HG03175 (cell line): Measurements from ENCODE around the gene OTOGL.
"Not testable (repeated sequence)": the region's sequence is repeated elsewhere in the genome, so short reads cannot be mapped to it uniquely, and the experiment has no call there.

Experiments used
- ATAC-seq: cut with Tn5 transposase; IDR thresholded peaks from one replicate; pipeline ENCODE4 v1.9.1; 2021; ENCODE audit warnings: mild to moderate bottlenecking, moderate library complexity; ENCODE audit not compliant: unreplicated experiment

OTOGL gene

DNA sequence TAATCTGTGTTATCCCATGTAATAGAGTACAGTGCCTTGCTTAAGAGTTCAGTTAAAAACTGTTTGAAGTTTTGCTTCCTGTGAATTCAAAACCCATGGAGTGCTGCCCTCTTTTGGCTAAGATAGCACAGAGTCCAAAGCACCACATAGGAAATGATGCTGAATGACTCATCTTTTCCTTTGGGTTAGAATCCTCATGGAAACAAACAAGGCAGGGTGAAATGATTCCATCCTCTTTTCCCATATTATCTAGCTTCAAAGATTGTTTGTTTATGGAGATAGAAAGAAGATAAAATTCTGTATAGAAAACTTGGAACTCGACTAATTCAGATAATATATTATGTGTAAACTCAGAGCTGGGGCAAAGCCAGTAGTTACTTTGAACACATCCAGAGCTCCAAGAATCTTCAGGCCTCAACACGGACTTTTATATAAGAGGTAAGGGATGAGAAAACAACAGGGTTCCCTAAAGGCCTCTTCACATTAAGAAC, 87.4 kb downstream of the OTOGL start:
- peak; percentile 48 for ATAC-seq

- peak; percentile 83 for ATAC-seq
These were observed 88.3 kb downstream of the OTOGL start for GRCh38 chr12:80187660-80188090.

DNA sequence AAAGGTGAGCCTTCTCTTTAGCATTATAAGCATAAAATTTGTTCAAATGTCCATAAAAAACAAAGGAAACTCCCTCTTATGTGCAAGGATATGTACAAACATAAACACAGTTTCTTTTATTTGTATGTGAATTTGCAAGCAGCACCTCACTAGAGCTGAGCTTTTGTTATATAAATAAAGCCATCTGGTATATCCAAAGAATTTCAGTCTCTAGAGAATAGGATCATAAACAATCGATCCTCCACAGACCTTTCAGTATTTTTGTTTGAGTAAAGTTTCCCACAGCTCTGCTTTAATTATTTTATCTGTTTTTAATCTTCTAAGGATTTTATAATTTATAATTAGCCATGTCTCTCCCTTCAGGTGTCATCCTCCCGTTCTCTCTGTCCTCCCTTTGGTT, 89.2 kb downstream of the OTOGL start:
- ATAC-seq: no peak

GRCh38 chr12:80189241-80189640, 89.9 kb downstream of the OTOGL start:
- ATAC-seq: no peak

DNA sequence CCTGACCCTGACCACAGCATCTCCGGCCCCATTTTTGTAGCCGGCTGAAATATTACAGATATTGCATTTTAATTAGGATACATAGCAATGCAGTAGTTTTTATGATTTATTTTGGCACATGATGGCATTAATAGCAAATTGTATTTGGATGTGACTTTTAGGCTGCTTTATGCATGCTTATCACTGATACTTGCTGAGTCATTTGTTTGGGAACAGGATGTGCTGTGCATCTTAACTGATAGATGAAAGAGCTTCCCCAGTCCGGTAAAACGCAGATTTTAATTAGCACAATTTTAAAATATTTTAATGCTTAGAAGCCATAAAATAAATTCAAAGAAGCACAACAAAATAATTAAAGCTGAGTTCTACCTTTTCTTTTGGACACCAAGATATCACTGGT, 90.7 kb downstream of the OTOGL start:
- ATAC-seq: no peak

DNA sequence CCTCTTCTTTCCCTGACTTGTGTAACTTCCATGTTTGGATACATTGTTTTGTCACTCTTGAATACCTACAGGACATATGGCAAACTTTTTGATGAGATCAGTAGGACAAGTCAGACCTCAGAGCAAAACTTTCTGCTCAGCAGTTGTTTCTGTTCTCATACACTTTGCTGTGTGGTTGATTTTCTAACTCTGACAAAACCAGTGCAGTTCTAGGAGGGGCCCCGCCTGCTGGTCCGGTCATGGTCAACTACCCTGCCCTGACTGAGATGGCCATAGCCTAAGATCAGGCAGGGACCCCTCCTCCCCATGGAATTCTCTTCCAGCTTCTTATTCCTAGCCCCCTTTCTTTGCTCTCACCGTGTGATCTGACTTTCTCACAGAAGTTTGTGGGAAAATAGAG, 92.8 kb downstream of the OTOGL start:
- no peak for ATAC-seq

- no peak for ATAC-seq
These were observed 94.5 kb downstream of the OTOGL start for GRCh38 chr12:80193865-80194264.

GRCh38 chr12:80195074-80195726, 95.9 kb downstream of the OTOGL start:
- peak; percentile 68 for ATAC-seq

DNA sequence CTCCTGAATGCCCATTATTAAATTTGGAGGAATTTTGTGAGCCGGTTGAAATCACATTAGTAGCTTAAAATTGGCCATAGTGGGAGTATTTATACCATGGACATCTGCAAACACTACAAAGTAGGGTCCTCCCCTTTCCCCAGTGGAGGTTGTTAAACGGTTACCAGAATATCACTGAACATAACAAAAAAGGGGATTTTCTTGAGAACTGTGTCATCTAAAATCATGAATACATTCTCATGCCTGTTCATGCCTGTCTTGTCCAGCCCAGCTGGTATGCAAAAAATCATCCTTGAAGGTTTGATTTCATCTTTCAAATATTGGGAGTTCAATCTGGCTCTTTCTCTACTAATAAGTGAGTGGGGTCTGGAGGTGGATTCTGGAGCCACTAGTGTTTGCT, 96.4 kb downstream of the OTOGL start:
- no peak for ATAC-seq

DNA sequence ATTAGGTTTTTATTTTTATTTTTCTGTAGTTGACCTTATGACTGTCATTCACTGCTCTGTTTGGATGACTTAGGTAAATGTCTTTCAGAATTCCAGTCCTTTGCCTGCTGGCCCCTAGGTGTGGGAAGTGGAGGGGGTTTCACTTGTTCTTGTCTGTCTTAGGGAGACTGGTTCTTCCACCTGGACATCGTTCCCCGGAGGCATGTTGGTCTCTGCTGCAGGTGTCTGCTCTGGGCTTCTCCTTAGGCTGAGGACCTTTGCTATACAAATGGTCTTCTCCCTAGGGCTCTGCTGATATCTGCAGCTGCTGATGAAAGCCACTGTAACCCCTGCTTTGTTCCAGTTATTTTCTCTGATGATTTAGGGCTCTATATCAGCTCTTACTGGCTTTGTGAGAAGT, 97.1 kb downstream of the OTOGL start:
- no peak for ATAC-seq

GRCh38 chr12:80198782-80199337, 99.5 kb downstream of the OTOGL start:
- no peak for ATAC-seq

DNA sequence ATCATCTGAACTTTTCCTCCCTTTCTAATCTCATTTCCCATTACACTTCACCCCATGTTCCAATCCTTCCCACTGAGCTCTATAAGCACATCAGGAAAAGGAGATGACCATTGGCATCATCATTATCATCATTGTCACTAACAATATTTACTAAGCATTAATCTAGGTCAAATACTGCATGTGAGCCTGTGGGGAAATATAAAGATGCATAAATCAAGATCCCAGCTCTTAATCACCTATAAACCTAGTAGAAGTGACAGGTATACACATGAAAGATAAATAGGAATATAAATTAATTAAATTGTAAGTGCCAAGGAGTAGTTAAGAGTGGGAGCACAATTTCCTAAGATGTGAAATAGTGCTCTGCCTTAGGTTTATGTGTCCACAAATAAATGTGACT, 100.6 kb downstream of the OTOGL start:
- no peak for ATAC-seq

- no peak for ATAC-seq
These were observed 101.1 kb downstream of the OTOGL start for GRCh38 chr12:80200414-80200813.

DNA sequence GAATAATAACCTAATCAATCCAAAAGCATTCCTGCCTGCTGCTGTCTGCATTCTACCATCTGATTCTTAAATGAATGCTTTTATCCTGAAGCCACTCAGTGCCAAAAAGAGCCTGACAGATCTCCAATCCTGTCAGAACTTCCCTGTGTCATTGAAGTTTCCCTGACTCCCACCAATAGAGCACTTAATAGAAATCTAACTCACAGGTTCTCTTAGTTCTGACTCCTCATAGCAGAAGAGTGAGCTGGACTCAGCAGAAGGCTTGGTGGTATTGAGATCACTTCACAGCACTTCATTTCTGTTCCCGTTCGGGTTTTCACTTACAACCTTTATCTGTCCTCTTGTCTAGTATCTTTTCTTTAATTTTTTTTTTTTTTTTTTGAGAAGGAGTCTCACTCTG, 102.6 kb downstream of the OTOGL start:
- no peak for ATAC-seq

- no peak for ATAC-seq
These were observed 106.6 kb downstream of the OTOGL start for GRCh38 chr12:80205960-80206359.

DNA sequence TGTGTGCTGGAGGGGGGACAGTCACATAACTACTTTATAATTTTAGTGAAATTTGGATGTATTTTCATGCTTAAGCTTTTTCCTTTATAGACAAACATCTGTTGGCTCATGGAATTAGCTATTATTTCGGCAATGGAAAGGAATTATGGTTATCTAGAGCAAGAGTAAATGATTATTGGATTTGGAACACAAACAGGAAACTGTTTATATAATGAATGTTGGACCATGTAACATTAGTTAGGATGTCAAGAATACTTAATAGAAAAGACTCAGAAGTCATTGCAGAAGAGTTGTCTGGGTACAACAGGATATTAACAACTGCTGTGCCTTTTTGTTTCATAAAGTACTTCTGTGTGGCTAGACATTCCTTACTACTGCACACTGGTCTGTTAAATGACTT, 108.7 kb downstream of the OTOGL start:
- no peak for ATAC-seq

DNA sequence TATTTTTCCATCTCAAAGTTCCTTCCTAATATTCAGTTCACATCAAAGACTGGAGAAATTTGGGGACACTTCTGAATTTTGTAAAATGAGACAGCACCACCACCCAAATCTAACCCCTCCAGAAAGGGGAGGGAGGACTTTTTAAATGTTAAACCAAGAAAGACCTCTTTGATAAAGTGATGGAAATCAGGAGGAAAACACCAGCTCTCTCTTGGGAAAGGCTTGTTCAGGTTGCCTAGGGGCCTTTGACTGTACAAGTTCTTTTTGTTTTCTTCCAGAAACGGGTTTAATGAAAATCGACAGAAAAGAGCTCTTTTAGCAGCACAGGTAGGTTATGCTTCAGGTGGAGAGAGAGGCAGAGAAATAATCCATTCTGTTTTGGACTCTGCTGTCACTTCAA, 112.3 kb downstream of the OTOGL start:
- no peak for ATAC-seq

GRCh38 chr12:80212938-80213645, 113.8 kb downstream of the OTOGL start:
- ATAC-seq: no peak

DNA sequence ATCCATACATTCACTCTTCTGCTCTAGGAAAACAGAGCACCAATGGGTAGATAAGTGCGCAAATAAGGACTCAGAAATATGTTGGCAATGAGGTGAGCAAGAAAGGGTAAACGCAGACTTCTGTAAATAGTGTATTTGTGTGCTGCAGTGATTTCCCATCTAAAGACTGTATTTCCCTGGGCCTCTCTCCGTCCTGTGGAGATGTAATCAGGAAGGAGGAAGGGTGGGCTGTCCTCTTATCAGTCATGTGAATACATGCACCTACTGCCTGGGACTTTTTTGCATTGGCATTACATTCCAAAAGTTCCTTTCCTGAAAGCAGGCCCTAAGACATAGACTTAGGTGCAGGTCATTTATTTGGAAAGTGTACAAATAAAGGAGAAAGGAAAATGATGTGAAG, 114.5 kb downstream of the OTOGL start:
- ATAC-seq: no peak

DNA sequence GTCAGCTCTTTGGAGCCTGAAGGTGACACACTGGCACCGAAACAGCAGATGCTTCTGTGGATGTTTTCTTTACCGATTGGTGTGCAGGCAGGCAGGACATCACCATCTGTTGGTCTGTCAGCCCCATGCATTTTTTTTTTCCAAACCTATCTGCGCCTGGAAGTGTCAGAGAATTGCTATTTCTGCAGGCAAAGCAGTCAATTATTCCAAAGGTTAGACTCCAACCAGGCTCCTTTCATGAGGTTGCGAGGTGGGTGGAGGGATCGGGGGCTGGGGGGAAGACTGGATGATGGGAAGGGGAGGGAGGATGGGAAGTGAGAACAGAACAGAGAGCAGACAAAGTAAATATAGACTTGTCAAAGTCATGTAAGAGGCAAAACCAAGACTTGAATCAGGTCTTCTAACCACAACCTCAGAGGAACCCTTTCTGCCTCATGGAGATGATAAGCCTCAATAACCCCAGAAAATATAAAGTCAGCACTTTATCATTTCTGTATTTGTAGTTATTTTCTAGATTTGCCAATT, 117.7 kb downstream of the OTOGL start:
- peak; percentile 49 for ATAC-seq

DNA sequence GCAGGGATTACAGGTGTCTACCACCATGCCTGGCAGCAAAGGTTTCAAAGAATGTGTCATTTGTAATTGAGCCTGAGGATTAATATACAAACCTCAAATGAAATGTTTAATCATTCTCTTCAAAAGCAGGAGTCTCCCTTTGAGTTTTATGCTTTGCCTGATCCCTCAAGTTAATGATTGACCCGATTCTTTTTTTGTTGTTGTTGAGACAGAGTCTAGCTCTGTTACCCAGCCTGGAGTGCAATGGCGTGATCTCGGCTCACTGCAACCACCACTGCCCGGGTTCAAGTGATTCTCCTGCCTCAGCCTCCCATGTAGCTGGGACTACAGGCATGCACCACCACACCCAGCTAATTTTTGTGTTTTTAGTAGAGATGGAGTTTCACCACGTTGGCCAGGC, 119.6 kb downstream of the OTOGL start:
- not testable (repeated sequence) for ATAC-seq

- ATAC-seq: no peak
These were observed 120.0 kb downstream of the OTOGL start for GRCh38 chr12:80219345-80219744.
